HEK293 (cell line): ENCODE measurements around the gene CTIF.

Experiments used
- CTCF ChIA-PET: fragments of 350-600 bp; formaldehyde crosslinking; extraction: SDS; loops from one replicate; lab custom pipeline; 2021; ENCODE audit warnings: antibody characterized with exemption; lab: Yijun Ruan, JAX
- POLR2A ChIA-PET: fragments of 300-600 bp; formaldehyde crosslinking; extraction: SDS; loops from one replicate; lab custom pipeline; 2020; ENCODE audit warnings: antibody characterized with exemption, inconsistent platforms; lab: Yijun Ruan, JAX
- H3K27ac ChIP-seq: fragments of 200-500 bp; sonication (Bioruptor generic); 2 replicates; pipeline ENCODE4 v1.5.1; 2014; ENCODE audit warnings: low read depth, low read length, control low read depth, inconsistent platforms; ENCODE audit errors: extremely low read depth
- H3K36me3 ChIP-seq, 2 experiments: fragments of 200-500 bp in 1 of 2; sonication (Bioruptor generic) in 1 of 2; 1 replicate in 1 of 2; 2 replicates in 1 of 2; pipeline ENCODE4 v1.5.1; 2014 to 2017; ENCODE audit warnings: inconsistent platforms in 2 of 2, low read length in 2 of 2; ENCODE audit not compliant: control insufficient read depth in 2 of 2, insufficient read depth in 1 of 2
- H3K4me1 ChIP-seq: fragments of 200-500 bp; sonication (Bioruptor generic); 2 replicates; pipeline ENCODE4 v1.5.1; 2014; ENCODE audit warnings: mild to moderate bottlenecking, low read length, inconsistent platforms; ENCODE audit not compliant: control insufficient read depth, insufficient read depth
- H3K4me3 ChIP-seq: 2 replicates; pipeline ENCODE4 v1.5.1; 2011; ENCODE audit warnings: low read depth, mild to moderate bottlenecking, control low read depth, low read length, moderate library complexity
- H3K9me3 ChIP-seq: fragments of 200-500 bp; sonication (Bioruptor generic); 2 replicates; pipeline ENCODE4 v1.5.1; 2014; ENCODE audit warnings: low read depth, low read length, inconsistent platforms; ENCODE audit not compliant: control insufficient read depth, insufficient read depth
- GLIS1 ChIP-seq: fragments of 450-650 bp; formaldehyde crosslinking; IDR thresholded peaks from 2 replicates; pipeline ENCODE4 v1.5.1; 2016; ENCODE audit warnings: missing biosample characterization, missing genetic modification characterization
- IKZF3 ChIP-seq: fragments of 450-650 bp; IDR thresholded peaks from 2 replicates; pipeline ENCODE4 v1.5.0; 2018; ENCODE audit warnings: missing biosample characterization, mild to moderate bottlenecking, missing genetic modification characterization, moderate library complexity
- KLF7 ChIP-seq: fragments of 450-650 bp; formaldehyde crosslinking; IDR thresholded peaks from 2 replicates; pipeline ENCODE4 v1.5.1; 2016; ENCODE audit warnings: missing biosample characterization, missing genetic modification characterization, borderline replicate concordance
- SALL2 ChIP-seq: fragments of 450-650 bp; formaldehyde crosslinking; IDR thresholded peaks from 2 replicates; pipeline ENCODE4 v1.5.0; 2017; ENCODE audit warnings: missing biosample characterization, mild to moderate bottlenecking, missing genetic modification characterization, borderline replicate concordance
- SCRT2 ChIP-seq: fragments of 450-650 bp; formaldehyde crosslinking; IDR thresholded peaks from 2 replicates; pipeline ENCODE4 v1.5.1; 2016; ENCODE audit warnings: missing biosample characterization, missing genetic modification characterization
- SP2 ChIP-seq: fragments of 450-650 bp; formaldehyde crosslinking; IDR thresholded peaks from 2 replicates; pipeline ENCODE4 v1.5.1; 2016; ENCODE audit warnings: missing biosample characterization, missing genetic modification characterization
- ZNF10 ChIP-seq: fragments of 450-650 bp; formaldehyde crosslinking; IDR thresholded peaks from 2 replicates; pipeline ENCODE4 v1.5.1; 2017; ENCODE audit warnings: missing biosample characterization, missing genetic modification characterization
- ZNF175 ChIP-seq: fragments of 450-650 bp; formaldehyde crosslinking; IDR thresholded peaks from 2 replicates; pipeline ENCODE4 v1.5.1; 2016; ENCODE audit warnings: missing biosample characterization, missing genetic modification characterization
- ZNF19 ChIP-seq: fragments of 450-650 bp; formaldehyde crosslinking; IDR thresholded peaks from 2 replicates; pipeline ENCODE4; 2016; ENCODE audit warnings: missing biosample characterization, missing genetic modification characterization, low read depth
- ZNF221 ChIP-seq: fragments of 450-650 bp; formaldehyde crosslinking; IDR thresholded peaks from 2 replicates; pipeline ENCODE4 v1.5.1; 2017; ENCODE audit warnings: missing biosample characterization, missing genetic modification characterization, borderline replicate concordance
- ZNF341 ChIP-seq: fragments of 450-650 bp; formaldehyde crosslinking; IDR thresholded peaks from 2 replicates; pipeline ENCODE4; 2016; ENCODE audit warnings: low read depth, missing biosample characterization, missing genetic modification characterization
- ZNF350 ChIP-seq: fragments of 450-650 bp; formaldehyde crosslinking; IDR thresholded peaks from 2 replicates; pipeline ENCODE4 v1.5.0; 2017; ENCODE audit warnings: missing biosample characterization, mild to moderate bottlenecking, missing genetic modification characterization
- ZNF37A ChIP-seq: fragments of 450-650 bp; IDR thresholded peaks from 2 replicates; pipeline ENCODE4 v1.5.1; 2018; ENCODE audit warnings: missing biosample characterization, missing genetic modification characterization
- ZNF391 ChIP-seq: fragments of 450-650 bp; formaldehyde crosslinking; IDR thresholded peaks from 2 replicates; pipeline ENCODE4 v1.5.1; 2016; ENCODE audit warnings: low read depth, missing biosample characterization, missing genetic modification characterization, borderline replicate concordance
- ZNF404 ChIP-seq: fragments of 450-650 bp; formaldehyde crosslinking; IDR thresholded peaks from 2 replicates; pipeline ENCODE4 v1.5.1; 2017; ENCODE audit warnings: missing biosample characterization, missing genetic modification characterization
- ZNF433 ChIP-seq: fragments of 450-650 bp; formaldehyde crosslinking; IDR thresholded peaks from 2 replicates; pipeline ENCODE4 v1.5.1; 2016; ENCODE audit warnings: missing biosample characterization, missing genetic modification characterization, low read depth
- ZNF473 ChIP-seq: fragments of 450-650 bp; formaldehyde crosslinking; IDR thresholded peaks from 2 replicates; pipeline ENCODE4 v1.5.1; 2017; ENCODE audit warnings: missing biosample characterization, missing genetic modification characterization
- ZNF560 ChIP-seq: fragments of 450-650 bp; formaldehyde crosslinking; IDR thresholded peaks from 2 replicates; pipeline ENCODE4 v1.5.1; 2017; ENCODE audit warnings: missing biosample characterization, missing genetic modification characterization, borderline replicate concordance
- ZNF610 ChIP-seq: fragments of 450-650 bp; formaldehyde crosslinking; IDR thresholded peaks from 2 replicates; pipeline ENCODE4 v1.5.1; 2016; ENCODE audit warnings: missing biosample characterization, missing genetic modification characterization, borderline replicate concordance
- ZNF747 ChIP-seq: fragments of 450-650 bp; formaldehyde crosslinking; IDR thresholded peaks from 2 replicates; pipeline ENCODE4 v1.5.1; 2016; ENCODE audit warnings: missing biosample characterization, missing genetic modification characterization
- ZNF76 ChIP-seq: fragments of 450-650 bp; formaldehyde crosslinking; IDR thresholded peaks from 2 replicates; pipeline ENCODE4; 2016; ENCODE audit warnings: low read depth, missing biosample characterization, missing genetic modification characterization, borderline replicate concordance
- ZNF837 ChIP-seq: fragments of 450-650 bp; formaldehyde crosslinking; IDR thresholded peaks from 2 replicates; pipeline ENCODE4 v1.5.1; 2016; ENCODE audit warnings: missing biosample characterization, missing genetic modification characterization
- ZXDB ChIP-seq: fragments of 450-650 bp; formaldehyde crosslinking; IDR thresholded peaks from 2 replicates; pipeline ENCODE4 v1.5.1; 2016; ENCODE audit warnings: missing biosample characterization, missing genetic modification characterization
- TF ChIP-seq, protein P1 (sequence below): fragments of 450-650 bp; formaldehyde crosslinking; IDR thresholded peaks from 2 replicates; pipeline ENCODE4 v1.5.1; 2016; ENCODE audit warnings: missing biosample characterization, missing genetic modification characterization
- TF ChIP-seq, protein P2 (sequence below): fragments of 450-650 bp; formaldehyde crosslinking; IDR thresholded peaks from 2 replicates; pipeline ENCODE4 v1.5.1; 2016; ENCODE audit warnings: missing biosample characterization, missing genetic modification characterization
- TF ChIP-seq, protein P3 (sequence below): fragments of 450-650 bp; formaldehyde crosslinking; IDR thresholded peaks from 2 replicates; pipeline ENCODE4 v1.5.1; 2016; ENCODE audit warnings: missing biosample characterization, missing genetic modification characterization
- TF ChIP-seq, protein P4 (sequence below): fragments of 450-650 bp; formaldehyde crosslinking; IDR thresholded peaks from 2 replicates; pipeline ENCODE4 v1.5.1; 2016; ENCODE audit warnings: missing biosample characterization, missing genetic modification characterization
- TF ChIP-seq, protein P5 (sequence below): fragments of 450-650 bp; formaldehyde crosslinking; IDR thresholded peaks from 2 replicates; pipeline ENCODE4 v1.5.1; 2017; ENCODE audit warnings: missing biosample characterization, missing genetic modification characterization
- TF ChIP-seq, protein P6 (sequence below): fragments of 450-650 bp; formaldehyde crosslinking; IDR thresholded peaks from 2 replicates; pipeline ENCODE4 v1.5.1; 2016; ENCODE audit warnings: missing biosample characterization, missing genetic modification characterization

CTIF gene

DNA sequence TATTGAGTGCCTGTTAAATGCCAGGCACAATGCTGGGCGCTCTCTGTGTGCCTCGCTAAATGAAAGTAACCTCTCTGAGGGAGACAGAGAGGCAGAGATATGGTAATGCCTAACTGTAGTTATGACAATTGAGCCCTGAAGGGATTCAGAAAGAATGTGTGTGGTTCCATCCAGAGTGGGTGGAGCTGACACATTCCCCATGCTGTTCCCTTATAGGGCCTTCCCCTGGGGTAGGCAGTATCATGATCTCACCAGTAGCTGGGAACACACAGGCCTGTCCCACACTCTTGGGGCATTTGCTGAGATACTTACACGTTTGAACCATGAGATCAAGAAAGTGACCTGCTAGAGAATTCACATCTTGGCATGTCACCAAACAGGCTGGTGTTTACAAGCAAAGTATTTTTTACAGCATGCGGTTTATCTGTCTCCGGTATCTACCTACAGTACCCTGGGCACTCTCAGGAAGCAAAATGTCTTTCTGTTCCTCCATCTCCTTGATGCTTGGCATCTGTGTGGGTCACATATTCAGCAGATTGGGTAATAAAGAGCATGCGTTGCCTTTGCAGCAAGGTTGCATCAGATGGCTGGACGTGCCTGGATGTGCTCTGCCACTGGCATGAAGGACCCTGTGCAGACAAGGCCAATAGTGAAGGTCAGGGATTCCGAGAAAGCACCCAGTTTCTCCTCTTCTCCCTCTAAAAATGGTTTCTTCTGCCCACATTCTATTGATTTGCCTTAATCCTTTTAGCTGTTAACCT is 9.4 kb downstream of the CTIF start (continued):
- TF ChIP-seq, protein P1, sequence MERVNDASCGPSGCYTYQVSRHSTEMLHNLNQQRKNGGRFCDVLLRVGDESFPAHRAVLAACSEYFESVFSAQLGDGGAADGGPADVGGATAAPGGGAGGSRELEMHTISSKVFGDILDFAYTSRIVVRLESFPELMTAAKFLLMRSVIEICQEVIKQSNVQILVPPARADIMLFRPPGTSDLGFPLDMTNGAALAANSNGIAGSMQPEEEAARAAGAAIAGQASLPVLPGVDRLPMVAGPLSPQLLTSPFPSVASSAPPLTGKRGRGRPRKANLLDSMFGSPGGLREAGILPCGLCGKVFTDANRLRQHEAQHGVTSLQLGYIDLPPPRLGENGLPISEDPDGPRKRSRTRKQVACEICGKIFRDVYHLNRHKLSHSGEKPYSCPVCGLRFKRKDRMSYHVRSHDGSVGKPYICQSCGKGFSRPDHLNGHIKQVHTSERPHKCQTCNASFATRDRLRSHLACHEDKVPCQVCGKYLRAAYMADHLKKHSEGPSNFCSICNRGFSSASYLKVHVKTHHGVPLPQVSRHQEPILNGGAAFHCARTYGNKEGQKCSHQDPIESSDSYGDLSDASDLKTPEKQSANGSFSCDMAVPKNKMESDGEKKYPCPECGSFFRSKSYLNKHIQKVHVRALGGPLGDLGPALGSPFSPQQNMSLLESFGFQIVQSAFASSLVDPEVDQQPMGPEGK: 0 out of 2 replicates have a peak, but pooled peaks have one; percentile 39
- no peak for TF ChIP-seq ZNF37A (tag by site-specific recombination)
- peak; percentile 49 for TF ChIP-seq ZNF341 (tag by site-specific recombination)
- TF ChIP-seq ZNF19 (tag by site-specific recombination): no peak
- TF ChIP-seq ZNF350 (tag by site-specific recombination): peak; percentile 72
- peak; percentile 49; the same call in 1 of the 2 replicates for TF ChIP-seq GLIS1 (tag by site-specific recombination)
- no peak for TF ChIP-seq IKZF3 (tag by site-specific recombination)
- TF ChIP-seq ZNF10 (tag by site-specific recombination): no peak
- TF ChIP-seq SALL2 (tag by site-specific recombination): no peak
- no peak for TF ChIP-seq ZNF610 (tag by site-specific recombination)
- no peak for TF ChIP-seq ZNF473 (tag by site-specific recombination)
- no peak for TF ChIP-seq SP2 (tag by site-specific recombination)
- no peak for TF ChIP-seq KLF7
- no peak for TF ChIP-seq ZNF404
- TF ChIP-seq ZNF76: no peak
- TF ChIP-seq, protein P2, sequence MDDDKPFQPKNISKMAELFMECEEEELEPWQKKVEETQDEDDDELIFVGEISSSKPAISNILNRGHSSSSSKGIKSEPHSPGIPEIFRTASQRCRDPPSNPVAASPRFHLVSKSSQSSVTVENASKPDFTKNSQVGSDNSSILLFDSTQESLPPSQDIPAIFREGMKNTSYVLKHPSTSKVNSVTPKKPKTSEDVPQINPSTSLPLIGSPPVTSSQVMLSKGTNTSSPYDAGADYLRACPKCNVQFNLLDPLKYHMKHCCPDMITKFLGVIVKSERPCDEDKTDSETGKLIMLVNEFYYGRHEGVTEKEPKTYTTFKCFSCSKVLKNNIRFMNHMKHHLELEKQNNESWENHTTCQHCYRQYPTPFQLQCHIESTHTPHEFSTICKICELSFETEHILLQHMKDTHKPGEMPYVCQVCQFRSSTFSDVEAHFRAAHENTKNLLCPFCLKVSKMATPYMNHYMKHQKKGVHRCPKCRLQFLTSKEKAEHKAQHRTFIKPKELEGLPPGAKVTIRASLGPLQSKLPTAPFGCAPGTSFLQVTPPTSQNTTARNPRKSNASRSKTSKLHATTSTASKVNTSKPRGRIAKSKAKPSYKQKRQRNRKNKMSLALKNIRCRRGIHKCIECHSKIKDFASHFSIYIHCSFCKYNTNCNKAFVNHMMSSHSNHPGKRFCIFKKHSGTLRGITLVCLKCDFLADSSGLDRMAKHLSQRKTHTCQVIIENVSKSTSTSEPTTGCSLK (tag by site-specific recombination): no peak
- TF ChIP-seq, protein P3, sequence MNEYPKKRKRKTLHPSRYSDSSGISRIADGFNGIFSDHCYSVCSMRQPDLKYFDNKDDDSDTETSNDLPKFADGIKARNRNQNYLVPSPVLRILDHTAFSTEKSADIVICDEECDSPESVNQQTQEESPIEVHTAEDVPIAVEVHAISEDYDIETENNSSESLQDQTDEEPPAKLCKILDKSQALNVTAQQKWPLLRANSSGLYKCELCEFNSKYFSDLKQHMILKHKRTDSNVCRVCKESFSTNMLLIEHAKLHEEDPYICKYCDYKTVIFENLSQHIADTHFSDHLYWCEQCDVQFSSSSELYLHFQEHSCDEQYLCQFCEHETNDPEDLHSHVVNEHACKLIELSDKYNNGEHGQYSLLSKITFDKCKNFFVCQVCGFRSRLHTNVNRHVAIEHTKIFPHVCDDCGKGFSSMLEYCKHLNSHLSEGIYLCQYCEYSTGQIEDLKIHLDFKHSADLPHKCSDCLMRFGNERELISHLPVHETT (tag by site-specific recombination): no peak
- TF ChIP-seq ZNF560 (tag by site-specific recombination): no peak
- no peak for TF ChIP-seq ZXDB
- TF ChIP-seq, protein P4, sequence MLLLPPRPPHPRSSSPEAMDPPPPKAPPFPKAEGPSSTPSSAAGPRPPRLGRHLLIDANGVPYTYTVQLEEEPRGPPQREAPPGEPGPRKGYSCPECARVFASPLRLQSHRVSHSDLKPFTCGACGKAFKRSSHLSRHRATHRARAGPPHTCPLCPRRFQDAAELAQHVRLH (tag by site-specific recombination): peak; percentile 89
- no peak for TF ChIP-seq SCRT2
- no peak for TF ChIP-seq ZNF175 (tag by site-specific recombination)
- TF ChIP-seq, all 188 proteins: peak for 10

DNA sequence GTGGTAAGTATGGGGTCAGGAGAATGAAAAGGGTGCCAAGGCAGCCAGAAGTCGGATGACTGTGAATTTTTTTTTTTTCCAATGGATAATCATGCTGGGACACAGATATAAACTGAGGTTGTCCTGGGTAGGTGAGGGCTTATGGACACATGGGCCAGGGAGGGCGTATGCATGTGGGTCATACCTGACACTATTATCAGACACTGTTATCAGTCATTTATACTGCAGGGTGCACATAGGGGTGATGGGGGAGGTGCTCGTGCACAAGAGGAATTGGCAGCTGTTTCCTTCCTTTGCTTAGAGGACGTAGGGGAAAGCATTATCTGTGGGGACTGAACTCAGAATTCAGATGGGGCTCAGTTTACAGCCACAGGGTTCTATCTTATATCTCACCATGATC is 10.1 kb downstream of the CTIF start:
- Histone ChIP-seq H3K4me1 (peaks cover 10% of the 10 kb centered on the region), H3K9me3 (no peaks in the 10 kb centered on the region), H3K4me3 (no peak overlapping the region), H3K36me3 (no peaks in the 10 kb centered on the region), H3K27ac (no peak overlapping the region)
- POLR2A ChIA-PET: no interaction called here
- CTCF ChIA-PET: interaction anchor here (0.6 to 1.2 kb wide), 3 partner anchors 39 to 798 kb away, joined by 3 read pairs; no protein-coding TSS in a partner anchor
- TF ChIP-seq, protein P5, sequence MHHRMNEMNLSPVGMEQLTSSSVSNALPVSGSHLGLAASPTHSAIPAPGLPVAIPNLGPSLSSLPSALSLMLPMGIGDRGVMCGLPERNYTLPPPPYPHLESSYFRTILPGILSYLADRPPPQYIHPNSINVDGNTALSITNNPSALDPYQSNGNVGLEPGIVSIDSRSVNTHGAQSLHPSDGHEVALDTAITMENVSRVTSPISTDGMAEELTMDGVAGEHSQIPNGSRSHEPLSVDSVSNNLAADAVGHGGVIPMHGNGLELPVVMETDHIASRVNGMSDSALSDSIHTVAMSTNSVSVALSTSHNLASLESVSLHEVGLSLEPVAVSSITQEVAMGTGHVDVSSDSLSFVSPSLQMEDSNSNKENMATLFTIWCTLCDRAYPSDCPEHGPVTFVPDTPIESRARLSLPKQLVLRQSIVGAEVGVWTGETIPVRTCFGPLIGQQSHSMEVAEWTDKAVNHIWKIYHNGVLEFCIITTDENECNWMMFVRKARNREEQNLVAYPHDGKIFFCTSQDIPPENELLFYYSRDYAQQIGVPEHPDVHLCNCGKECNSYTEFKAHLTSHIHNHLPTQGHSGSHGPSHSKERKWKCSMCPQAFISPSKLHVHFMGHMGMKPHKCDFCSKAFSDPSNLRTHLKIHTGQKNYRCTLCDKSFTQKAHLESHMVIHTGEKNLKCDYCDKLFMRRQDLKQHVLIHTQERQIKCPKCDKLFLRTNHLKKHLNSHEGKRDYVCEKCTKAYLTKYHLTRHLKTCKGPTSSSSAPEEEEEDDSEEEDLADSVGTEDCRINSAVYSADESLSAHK: no peak
- TF ChIP-seq ZNF391 (tag by site-specific recombination): no peak
- no peak for TF ChIP-seq ZNF747
- TF ChIP-seq ZNF433: no peak
- TF ChIP-seq, protein P6, sequence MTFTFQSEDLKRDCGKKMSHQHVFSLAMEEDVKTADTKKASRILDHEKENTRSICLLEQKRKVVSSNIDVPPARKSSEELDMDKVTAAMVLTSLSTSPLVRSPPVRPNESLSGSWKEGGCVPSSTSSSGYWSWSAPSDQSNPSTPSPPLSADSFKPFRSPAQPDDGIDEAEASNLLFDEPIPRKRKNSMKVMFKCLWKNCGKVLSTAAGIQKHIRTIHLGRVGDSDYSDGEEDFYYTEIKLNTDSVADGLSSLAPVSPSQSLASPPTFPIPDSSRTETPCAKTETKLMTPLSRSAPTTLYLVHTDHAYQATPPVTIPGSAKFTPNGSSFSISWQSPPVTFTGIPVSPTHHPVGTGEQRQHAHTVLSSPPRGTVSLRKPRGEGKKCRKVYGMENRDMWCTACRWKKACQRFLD (tag by site-specific recombination): no peak
- TF ChIP-seq ZNF221 (tag by site-specific recombination): no peak
- no peak for TF ChIP-seq ZNF341 (tag by site-specific recombination)
- TF ChIP-seq SALL2 (tag by site-specific recombination): no peak
- no peak for TF ChIP-seq ZNF837 (tag by site-specific recombination)
